IPS DF 19.7 (cell line): ENCODE data around the gene CD48.

Experiments
- DNase-seq: peaks from one replicate; pipeline ENCODE4 v3.0.0-alpha.2; 2013; ENCODE audit warnings: low read depth, low spot score

CD48 gene

GRCh38 chr1:160711602-160712311, at the start of gene CD48:
Gene CD48 (minus strand): TSS chr1:160711822. CDS start chr1:160711763, 59 bp downstream.
- no peak for DNase-seq

- no peak for DNase-seq
These were observed 49.4 kb upstream of the CD48 start for GRCh38 chr1:160761046-160761445.

GRCh38 chr1:160759740-160760139, 48.1 kb upstream of the CD48 start:
- no peak for DNase-seq

- no peak for DNase-seq
These were observed 46.9 kb upstream of the CD48 start for GRCh38 chr1:160758521-160758920.

GRCh38 chr1:160756849-160757201, 45.2 kb upstream of the CD48 start:
- no peak for DNase-seq

GRCh38 chr1:160755911-160756848, 44.6 kb upstream of the CD48 start:
- DNase-seq, result no peak

- no peak for DNase-seq
These were observed 43.8 kb upstream of the CD48 start for GRCh38 chr1:160755461-160755860.

- DNase-seq, result no peak
These were observed 42.0 kb upstream of the CD48 start for GRCh38 chr1:160753594-160753993.

GRCh38 chr1:160752924-160753323, 41.3 kb upstream of the CD48 start:
- DNase-seq, result no peak

GRCh38 chr1:160752406-160752805, 40.8 kb upstream of the CD48 start:
- no peak for DNase-seq

- DNase-seq, result no peak
These were observed 39.0 kb upstream of the CD48 start for GRCh38 chr1:160750608-160751007.

GRCh38 chr1:160748878-160749269, 37.3 kb upstream of the CD48 start:
- no peak for DNase-seq

- no peak for DNase-seq
These were observed 36.7 kb upstream of the CD48 start for GRCh38 chr1:160748181-160748877.

- DNase-seq, result no peak
These were observed 36.1 kb upstream of the CD48 start for GRCh38 chr1:160747717-160748116.

GRCh38 chr1:160746836-160747500, 35.3 kb upstream of the CD48 start:
- no peak for DNase-seq

- DNase-seq, result no peak
These were observed 33.9 kb upstream of the CD48 start for GRCh38 chr1:160745551-160745950.

GRCh38 chr1:160744852-160745520, 33.4 kb upstream of the CD48 start:
- no peak for DNase-seq

- DNase-seq, result no peak
These were observed 32.7 kb upstream of the CD48 start for GRCh38 chr1:160744199-160744851.

- no peak for DNase-seq
These were observed 31.6 kb upstream of the CD48 start for GRCh38 chr1:160743266-160743665.

GRCh38 chr1:160742428-160743127, 31.0 kb upstream of the CD48 start:
- no peak for DNase-seq
